ENCODE data around the gene MYH10.
"Not testable (repeated sequence)": the region's sequence is repeated elsewhere in the genome, so short reads cannot be mapped to it uniquely, and the experiment has no call there.

The MYH10 gene

DNA sequence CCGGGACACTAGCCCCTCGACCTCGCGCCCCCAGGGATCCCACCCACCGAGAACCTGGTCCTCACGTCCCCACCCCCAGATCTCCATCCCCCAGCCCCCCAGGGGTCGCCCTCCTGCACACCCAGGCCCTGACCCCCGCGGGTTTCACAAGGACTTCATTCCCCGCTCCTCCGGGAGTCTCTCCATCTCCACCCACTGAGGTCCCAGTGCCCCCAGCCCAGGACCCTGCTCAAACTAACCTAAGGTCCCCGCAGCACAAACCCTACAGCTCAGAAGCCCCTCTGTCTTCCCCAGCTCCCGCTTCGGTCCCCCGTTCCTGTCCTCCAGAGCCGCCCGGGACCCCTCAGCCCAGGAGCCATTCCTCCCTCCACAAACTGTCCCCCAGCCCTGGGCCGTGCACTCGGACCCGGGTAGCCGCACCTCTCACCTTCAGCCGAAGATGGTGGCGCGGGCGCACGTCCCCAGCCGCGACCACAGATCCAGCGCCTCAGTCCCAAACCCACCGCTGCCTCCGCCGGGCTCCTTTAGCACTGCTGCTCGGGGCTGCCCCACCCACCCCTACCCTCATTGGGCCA is at the start of gene MYH10:
Gene MYH10 (minus strand): TSS at position 499 of the 575 bp plus-strand sequence. CDS start 7,479 bp downstream, outside the sequence.
- no peak for DNase-seq

DNA sequence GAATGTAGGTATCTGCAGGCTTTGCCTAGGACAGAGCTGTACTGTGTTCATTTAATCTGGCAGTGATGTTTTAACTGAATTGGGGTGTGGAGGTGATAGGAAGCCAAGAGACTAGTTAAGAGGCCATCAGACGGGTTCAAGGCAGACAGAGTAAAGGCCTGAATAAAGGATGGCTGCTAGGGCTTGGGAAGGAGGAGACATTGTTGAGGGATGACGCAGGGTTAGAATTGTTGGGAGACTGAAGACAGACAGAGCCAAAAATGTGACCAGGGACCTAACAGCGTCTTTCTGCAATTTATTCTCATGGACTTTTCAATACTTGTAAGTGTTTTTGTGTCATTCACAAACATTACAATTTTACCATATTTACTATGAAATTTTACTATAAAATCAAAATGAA is 48.6 kb upstream of the MYH10 start:
- DNase-seq: no peak

DNA sequence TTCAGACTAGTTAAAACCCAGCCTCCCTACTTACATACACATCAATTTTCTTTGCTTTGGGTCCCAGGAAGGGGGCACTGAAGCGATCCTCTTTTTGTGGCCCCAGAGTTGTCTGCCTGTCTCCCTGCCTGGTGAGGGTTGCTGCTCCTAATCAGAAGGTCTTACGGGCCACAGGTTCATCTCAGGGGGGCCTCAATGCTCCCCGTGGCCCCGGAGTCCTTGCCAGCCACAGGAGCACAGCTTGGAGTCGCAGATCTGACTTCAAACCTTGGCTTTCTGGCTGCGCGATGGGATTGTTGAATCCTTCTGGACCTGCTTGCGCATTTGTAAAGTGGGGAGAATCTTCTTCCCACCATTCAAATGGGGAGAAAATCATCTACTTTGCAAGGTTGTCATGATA is 44.8 kb upstream of the MYH10 start:
- no peak for DNase-seq

- no peak for DNase-seq
These were observed 44.1 kb upstream of the MYH10 start for GRCh38 chr17:8674344-8675305.

GRCh38 chr17:8673612-8674011 is 43.1 kb upstream of the MYH10 start:
- no peak for DNase-seq

- no peak for DNase-seq
These were observed 41.8 kb upstream of the MYH10 start for GRCh38 chr17:8672326-8672725.

DNA sequence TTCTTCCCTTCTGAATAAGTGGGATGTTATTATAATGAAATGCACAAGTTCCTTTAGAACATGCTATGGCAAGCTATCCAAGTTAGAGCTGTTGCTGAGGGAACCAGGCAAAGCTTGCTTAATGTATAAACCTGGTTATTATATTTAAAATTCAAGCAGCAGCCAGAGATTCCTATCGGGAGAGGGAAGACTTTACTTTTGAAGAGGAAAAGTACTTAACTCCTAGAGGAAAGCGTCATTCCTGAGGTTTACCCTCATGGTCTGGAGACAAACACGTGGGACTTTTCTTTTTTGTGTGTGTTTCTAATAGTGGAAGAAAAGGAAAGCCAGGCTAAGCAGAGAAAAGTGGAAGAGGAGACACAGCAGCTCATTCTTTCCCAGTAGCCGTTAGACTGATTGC is 39.9 kb upstream of the MYH10 start:
- no peak for DNase-seq

- no peak for DNase-seq
These were observed 37.7 kb upstream of the MYH10 start for GRCh38 chr17:8668176-8668740.

DNA sequence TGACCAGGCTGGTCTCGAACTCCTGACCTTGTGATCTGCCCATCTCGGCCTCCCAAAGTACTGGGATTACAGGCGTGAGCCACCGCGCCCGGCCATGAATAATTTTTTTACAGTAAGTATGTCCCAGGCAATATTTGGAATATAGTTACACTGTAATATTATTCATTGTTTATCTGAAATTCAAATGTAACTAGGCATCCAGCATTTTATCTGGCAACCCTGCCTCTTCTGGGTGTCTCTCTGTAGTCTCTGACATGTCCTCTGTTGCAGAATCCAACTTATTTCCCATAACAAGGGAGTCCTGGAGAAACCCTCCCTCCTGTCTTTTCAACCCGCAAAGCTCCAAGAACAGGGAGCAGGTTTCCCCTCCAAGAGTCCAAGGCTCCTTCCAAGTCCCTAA is 36.9 kb upstream of the MYH10 start:
- DNase-seq: no peak

DNA sequence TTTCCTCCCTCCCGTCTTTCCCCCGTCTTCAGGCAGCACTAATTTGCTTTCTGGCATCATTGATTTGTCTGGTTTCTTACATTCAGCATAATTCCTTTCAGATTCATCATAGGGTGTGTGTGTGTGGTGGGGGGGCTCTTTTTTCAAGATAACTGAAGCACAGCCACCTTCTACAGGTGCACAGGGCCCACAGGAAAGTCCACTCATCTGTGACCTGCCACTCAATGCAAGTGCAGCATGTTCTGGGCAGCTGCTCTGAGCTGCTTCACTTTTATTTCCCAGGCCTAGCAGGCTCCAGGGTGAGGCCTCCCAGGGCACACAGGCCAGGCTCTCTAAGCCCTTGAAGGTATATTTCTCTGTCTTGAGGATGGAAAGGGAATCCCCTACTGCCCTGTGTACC is 35.2 kb upstream of the MYH10 start:
- DNase-seq: no peak

- DNase-seq: no peak
These were observed 34.1 kb upstream of the MYH10 start for GRCh38 chr17:8664456-8665126.

DNA sequence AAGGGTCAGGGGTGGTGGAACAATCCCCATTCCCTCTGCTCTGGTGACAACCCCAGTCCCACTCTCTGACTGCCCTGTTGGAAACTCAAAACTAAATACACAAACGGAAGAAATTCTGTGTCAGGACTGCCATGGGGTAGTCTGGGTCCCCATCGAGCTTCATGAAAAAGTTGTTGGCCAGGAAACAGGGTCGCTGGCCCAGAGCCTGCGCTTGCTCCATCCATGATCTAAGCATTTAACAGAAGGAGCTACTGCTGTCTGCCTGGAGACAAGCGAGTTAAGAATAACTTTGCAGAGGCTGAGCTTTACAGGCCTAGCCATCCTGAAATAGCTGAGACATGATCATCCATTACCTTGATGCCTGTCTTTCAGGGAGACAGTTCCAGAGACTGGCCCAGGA is 32.4 kb upstream of the MYH10 start:
- no peak for DNase-seq

DNA sequence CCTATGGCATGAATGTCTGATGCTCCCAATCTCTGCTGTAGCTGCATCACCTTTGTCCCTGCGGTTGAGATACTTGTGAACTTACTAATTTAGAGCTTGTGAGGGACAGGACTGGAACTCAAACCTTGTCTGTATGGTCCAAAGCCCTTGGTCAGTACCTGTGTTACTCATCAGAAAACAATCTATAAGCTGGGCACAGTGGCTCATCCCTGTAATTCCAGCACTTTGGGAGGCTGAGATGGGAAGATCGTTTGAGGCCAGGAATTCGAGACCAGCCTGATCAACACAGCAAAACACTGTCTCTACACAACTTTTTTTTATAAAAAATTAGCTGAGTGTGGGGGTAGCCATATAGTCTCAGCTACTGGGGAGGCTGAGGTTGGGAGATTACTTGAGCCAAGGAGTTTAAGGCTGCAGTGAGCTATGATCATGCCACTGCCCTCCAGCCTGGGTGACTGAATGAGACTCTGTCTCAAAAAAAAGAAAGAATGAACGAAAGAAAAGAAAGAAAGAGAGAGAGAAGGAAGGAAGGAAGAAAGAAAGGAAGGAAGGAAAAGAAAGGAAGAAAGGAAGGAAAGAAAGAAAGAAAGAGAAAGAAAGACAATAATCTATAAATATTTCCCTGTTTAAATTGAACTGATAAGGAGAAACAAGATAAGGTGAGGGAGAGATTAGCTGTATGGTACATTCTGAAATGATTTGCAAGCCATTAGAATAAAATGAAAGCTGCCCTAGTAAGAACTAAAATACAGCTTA is 31.7 kb upstream of the MYH10 start:
- no peak for DNase-seq

- not testable (repeated sequence) for DNase-seq
These were observed 30.2 kb upstream of the MYH10 start for GRCh38 chr17:8660709-8661108.

DNA sequence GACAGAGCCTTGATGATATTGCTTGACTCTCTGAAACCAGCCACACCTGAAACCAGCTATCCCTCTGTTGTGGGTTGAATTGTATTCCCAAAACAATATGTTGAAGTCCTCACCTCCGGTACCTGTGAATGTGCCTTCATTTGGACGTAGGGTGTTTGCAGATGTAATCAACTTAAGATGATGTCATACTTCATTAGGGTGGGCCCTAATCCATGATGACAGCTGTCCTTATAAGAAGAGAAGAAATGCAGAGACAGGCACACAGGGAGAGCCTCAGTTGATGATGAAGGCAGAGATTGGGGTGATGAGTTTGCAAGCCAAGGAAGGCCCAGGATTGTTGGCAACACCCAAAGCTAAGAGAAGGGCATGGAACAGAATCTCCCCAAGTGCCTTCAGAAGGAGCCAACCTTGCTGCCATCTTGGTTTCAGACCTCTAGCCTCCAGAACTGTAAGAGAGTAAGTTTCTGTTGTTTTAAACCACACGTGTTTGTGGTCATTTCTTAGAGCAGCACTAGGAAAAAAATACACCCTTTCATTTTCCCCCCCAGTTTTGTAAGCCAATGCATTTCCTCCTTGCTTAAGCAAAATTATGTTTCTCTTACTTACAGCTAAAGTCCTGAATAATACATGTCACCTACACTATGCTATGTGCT is 29.4 kb upstream of the MYH10 start:
- no peak for DNase-seq

DNA sequence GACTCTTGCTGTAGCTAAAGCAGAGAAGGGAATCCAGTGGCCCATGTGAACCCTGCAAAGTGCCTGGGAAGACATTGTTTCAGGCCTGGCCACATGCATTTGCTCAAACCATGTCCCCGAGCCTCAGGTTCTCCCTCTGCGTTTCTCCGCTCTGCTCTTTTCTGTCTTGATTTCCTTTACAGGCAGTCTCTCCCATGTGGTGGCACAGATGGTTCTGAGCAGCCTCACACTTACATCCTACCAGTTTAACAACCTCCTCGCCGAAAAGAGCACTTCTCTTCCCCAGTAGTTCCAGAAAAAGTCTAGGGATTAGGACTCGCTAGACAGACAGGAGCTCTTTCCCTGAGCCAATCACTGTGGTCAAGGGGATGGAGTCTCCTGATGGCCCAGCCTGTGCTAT is 28.3 kb upstream of the MYH10 start:
- DNase-seq: no peak

DNA sequence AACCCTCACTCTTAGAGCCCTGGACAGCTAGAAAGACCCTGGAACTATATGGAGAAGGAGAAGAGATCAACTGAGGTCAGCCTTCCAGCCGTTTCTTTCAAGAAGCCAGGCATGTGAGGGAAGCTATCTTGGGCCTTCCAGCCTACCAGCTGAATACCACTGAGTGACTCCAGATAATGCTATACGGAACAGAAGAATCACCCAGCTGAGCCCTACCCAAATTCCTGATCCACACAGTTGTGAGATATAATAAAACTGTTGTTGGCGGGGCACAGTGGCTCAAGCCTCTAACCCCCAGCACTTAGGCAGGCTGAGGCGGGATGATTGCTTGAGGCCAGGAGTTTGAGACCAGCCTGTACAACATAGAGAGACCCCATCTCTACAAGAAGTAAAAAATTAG is 26.2 kb upstream of the MYH10 start:
- DNase-seq: no peak

DNA sequence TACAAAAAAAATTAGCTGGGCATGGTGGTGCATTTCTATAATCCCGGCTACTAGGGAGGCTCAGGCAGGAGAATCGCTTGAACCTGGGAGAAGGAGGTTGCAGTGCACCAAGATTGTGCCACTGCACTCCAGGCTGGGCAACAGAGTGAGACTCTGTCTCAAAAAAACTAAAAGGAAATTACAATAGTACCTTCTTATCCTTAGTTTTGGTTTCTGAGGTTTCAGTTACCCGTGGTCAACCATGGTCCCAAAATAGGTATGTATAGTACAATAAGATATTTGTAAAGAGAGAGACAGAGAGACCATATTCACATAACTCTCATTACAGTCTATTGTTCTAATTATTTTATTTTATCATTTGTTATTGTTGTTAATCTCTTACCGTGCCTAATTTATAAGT is 24.3 kb upstream of the MYH10 start:
- DNase-seq: no peak

GRCh38 chr17:8651013-8651412 is 20.5 kb upstream of the MYH10 start:
- DNase-seq: no peak

DNA sequence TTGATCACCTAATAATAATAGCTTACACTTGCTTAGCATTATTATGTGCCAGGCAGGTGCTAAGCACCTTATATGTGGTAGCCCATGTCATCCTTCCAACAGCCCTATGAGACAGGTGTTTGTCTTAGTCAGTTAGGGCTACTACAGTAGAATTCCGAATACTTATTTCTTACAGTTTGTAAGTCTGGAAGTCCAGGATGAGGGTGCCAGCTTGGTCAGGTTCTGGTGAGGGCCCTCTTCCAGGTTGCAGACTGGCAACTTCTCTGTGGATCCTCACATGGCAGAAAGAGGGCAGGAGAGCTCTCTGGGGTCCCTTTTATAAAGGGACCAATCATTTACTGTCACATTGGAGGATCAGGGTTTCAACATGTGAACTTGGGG is 19.6 kb upstream of the MYH10 start:
- DNase-seq: no peak

GRCh38 chr17:8649157-8650118 is 18.9 kb upstream of the MYH10 start:
- DNase-seq: no peak

Measured in SIG-M5 (cell line).